NCI-H2107 treated with DMSO at 0.1 percent for 48 hours (cell line): ENCODE results near the gene P4HTM.
A peak's percentile ranks its signal among the peaks of the same experiment; 100 is the strongest.

Source experiments
- DNase-seq: peaks from one replicate; lab custom pipeline; 2025; ENCODE audit not compliant: unreplicated experiment; lab: John Stamatoyannopoulos, UW

P4HTM gene

GRCh38 chr3:48982686-48983085 lies 7.4 kb upstream of the P4HTM start:
- DNase-seq: no peak

DNA sequence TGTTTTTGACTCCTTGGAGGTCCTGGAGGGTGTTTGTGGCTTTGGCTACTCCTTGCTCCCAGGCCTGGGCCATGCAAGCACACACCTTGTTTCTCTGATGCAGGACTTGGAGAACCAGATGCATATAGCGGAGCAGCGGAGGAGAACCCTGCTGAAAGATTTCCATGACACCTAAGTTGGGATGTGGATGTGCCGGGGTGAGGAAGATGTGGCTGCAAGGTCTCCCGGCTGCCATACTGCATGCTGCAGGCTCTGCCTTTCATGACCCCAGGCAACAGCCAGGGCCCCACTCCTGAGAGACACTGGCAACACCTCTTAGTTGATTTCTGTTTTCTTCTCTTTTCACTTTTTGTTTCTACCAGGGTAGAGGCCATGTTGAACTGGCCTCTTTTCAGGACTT lies 6.9 kb upstream of the P4HTM start:
- DNase-seq: no peak

DNA sequence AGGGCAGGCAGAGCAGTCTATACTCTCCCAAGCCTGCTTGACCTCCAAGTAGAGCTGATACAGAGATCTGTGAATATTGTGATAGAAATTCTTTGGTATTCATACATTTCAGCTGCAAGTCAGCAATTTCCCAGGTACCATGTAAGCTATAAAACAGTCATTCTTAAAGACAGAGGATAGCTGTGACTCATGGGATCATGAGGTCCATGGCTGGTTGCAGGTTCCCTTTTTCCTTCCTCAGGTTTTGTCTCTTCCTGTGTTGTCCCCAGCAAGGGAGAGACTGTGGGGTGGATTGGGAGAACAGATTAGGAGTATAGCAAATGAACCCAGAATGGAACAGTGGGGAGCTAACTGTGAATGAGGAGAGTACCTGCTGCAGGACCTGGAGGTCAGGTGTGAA lies 5.4 kb upstream of the P4HTM start:
- DNase-seq: no peak

- no peak for DNase-seq
Observed at GRCh38 chr3:48985831-48986376, 4.1 kb upstream of the P4HTM start.

DNA sequence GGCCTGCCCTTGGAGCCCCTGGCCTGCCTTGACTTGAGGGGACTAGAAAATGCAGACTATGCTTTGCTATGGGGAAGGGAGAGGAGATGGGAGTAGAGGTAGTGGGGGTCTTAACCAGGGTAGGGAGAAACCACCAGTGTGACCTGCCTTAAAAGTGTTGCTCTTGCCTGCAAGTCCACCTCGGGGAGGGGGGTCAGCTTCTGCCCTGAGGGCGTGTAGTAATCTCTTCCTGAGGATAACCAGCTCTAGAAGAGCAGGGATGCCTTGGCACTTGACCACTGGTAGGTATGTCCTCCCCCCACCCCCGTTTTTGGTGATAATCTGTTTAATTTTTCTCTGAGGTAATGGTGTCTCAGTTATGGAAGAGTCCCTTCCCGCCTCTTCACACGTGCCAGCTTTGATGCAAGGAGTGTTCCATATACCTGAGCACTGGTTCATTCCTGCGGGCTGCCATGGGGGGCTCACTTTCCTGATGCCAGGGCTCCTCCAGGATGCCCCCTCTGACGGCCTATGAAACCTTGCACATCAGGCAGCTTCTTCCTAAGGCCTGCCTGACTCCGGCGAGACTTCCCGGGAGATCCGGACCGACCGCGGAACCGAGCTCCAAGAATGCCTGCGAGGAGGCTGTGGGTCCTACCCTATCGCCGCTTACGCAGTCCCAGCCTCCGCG lies 780 bp upstream of the P4HTM start:
- DNase-seq: no peak

- no peak for DNase-seq
Observed at GRCh38 chr3:48990636-48991469, 812 bp downstream of the P4HTM start.

DNA sequence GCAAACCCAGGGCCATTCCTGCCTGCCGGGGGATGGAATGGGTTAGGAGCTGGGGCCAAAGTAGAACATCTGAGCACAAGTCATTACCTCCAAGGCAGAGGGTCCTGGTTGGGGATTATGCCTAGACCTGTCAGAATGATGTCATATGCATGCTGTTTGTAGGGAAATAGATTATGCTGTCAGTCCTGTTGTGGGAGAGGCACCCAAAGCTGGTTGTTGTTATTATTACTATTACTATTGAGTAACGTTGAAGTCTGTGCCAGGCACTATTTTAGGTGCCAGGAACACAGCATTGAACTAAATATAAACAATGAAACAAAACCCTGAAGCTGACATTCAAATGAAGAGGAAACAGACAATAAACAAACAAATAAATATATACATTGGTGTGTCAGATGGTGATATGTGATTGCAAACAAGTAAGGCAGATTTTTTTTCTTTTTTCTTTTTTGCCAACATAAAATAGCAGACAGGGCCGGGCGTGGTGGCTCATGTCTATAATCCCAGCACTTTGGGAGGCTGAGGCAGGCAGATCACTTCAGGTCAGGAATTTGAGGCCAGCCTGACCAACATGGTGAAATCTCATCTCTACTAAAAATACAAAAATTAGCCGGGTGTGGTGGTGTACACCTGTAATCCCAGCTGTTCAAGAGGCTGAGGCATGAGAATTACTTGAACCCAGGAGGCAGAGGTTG lies 2.0 kb downstream of the P4HTM start:
- DNase-seq: no peak

GRCh38 chr3:48993834-48994233 lies 3.8 kb downstream of the P4HTM start:
- DNase-seq: no peak

DNA sequence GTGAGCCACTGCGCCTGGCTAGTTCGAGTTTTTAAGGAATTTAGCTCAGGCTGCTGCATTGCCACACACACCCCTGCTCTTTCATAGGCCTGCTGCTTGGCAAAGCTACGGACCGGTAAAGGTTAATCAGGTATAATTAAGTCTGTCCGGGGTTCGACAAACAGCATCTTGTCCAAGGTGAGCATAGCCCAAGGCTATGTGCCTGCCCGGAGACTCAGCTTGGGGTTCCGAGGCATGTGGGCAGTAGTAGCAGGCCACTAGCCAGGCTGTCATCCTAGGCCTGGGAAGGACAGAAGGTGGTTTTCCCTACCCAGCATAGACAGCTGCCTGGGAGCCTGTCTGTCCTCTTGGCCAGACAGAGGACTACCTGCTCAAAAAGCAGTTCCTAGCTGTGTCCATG lies 6.6 kb downstream of the P4HTM start:
- no peak for DNase-seq

DNA sequence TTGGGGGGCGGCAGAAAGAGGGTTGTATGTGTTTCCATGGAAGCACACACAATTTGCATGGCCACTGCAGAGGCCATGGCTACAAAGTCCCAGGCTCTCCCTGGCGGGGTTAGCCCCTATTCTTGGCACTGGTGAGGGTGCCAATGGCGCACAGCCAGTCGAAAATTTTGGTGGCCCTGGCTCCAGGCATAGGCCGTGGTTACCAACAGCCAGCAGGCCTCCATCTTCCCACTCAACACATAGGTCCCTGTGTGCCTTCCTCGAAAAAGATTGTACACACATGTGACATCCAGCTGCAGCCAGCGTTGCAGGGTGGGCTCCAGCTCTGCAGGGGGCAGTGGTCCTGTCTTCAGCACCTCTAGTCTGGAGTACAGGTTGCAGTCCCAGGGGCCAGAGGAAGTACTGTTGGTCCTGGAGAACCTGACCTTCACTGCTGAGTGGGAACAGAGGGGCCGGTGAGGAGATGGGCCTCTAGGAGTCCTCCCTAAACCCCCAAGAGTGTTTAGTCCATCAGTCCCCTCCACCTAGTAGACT lies 7.1 kb downstream of the P4HTM start:
- no peak for DNase-seq

- DNase-seq: peak; percentile 34
Observed at GRCh38 chr3:48997714-48998637, 7.9 kb downstream of the P4HTM start.

DNA sequence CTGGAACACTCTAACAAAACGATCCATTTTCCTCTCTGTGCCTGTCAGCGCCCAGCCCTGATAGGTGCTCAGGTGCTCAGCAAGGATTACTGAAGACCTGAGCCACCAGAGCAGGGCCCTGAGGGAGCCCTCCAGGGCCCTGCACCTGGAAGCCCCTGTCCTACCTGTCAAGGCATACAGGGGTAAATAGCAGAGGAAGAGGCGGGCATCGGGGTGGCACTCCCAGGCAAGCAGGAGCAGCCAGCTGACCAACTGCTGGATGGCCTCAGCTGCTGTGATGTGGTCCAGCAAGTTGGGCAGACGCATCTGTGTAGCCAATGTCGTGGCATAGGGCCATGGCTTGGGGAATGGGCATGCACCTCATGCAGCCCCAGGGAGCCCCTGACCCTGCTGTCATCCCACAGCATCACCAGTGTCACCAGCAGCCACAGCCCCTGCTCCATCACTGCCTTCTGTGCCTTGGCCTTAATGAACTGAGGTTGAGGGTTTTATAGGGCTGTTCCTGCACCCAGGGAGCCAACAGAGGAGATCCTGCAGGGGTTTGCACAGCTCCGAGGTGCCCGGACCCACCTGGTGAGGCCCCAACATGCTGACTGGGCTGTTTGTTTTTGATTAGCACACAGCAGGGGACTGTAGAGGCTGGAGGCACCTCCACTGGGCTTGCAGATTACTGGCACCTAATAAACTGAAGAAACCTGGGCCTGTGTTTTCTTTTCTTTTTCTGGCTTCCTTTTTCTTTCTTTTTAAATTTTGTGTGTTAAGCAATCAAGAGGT lies 9.2 kb downstream of the P4HTM start:
- no peak for DNase-seq

DNA sequence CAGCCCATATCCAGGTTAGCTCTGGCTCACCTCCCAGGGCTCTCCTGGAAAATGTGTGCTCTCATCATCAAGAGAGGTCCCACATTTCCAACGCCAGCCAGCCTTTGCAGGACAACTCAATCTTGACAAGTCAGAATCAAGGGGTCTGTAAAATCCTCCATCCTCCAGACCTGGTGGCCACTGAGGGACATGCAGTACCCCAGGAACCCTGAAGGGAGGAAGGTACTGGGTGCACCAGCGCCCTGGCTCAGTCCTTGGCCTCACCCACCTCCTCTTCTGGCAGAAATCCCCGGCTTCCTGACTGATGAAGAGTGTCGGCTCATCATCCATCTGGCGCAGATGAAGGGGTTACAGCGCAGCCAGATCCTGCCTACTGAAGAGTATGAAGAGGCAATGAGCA lies 11.1 kb downstream of the P4HTM start:
- no peak for DNase-seq

GRCh38 chr3:49004352-49005302 lies 14.6 kb downstream of the P4HTM start:
- no peak for DNase-seq

DNA sequence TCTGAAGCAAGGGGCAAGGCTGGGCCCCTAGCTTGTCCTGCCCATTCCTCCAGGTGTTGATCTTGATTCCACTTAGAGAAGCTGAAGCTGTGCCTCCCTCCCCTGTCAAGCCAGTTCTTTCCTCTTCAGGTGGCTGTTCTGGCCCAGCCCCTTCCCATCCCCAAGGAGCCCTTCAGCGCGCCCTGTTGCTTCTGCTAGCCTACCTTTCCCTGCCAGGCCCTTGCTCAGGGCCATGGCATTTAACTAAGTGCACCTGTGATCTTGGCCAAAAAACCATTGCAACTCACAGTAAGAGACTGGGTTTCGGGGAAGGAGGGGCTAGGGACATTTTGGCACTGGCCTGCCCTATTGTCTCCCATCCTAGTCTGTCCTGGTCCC lies 15.3 kb downstream of the P4HTM start:
- no peak for DNase-seq

DNA sequence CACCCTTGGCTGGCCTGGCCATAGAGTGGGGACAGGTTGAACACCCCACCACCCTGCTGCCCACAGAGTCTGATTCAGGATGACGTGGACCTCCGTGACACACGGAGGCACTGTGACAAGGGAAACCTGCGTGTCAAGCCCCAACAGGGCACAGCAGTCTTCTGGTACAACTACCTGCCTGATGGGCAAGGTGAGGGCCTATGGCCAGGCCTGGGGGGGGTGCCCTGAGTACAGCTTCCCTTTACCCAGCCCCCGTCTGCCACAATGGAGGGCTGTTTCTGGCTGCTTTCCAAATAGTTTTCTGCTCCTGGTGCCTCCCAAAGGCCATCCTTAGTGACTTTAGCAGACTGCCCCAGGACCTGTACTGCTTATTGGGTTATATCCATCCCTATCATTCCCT lies 16.0 kb downstream of the P4HTM start:
- DNase-seq: no peak

DNA sequence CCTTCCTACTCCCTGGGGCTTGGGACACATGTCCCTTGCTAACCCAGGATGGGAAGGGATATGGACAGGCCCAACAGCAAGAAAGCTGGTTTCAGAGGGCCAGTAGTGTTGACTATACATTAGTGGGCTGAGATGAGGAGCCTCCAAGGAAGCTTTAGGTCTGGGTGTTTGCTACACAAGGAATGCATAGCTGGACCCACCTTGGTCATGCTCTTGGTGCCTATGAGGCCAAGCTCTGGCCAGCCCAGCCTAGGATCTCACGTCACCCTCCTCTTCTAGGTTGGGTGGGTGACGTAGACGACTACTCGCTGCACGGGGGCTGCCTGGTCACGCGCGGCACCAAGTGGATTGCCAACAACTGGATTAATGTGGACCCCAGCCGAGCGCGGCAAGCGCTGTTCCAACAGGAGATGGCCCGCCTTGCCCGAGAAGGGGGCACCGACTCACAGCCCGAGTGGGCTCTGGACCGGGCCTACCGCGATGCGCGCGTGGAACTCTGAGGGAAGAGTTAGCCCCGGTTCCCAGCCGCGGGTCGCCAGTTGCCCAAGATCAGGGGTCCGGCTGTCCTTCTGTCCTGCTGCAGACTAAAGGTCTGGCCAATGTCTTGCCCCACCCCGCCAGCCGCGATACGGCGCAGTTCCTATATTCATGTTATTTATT lies 16.5 kb downstream of the P4HTM start:
- no peak for DNase-seq
